ENCODE results near the gene BMPR2.
"Not testable (repeated sequence)": the region's sequence is repeated elsewhere in the genome, so short reads cannot be mapped to it uniquely, and the experiment has no call there.

BMPR2 gene

GRCh38 chr2:202542142-202542541, 166.0 kb downstream of the BMPR2 start:
- Histone ChIP-seq H3K9me2 (replicated peaks; ENCODE audit: control insufficient read depth, low read length) (no peaks in the 10 kb centered on the region), H3K4me3 (ENCODE audit: low read length) (no peak overlapping the region), H3K4me2 (ENCODE audit: low read length) (no peak overlapping the region), H3K36me3 (ENCODE audit: control insufficient read depth, low read length) (no peaks in the 10 kb centered on the region), H3K79me2 (ENCODE audit: control insufficient read depth, low read length) (no peaks in the 10 kb centered on the region), H4K20me1 (ENCODE audit: control insufficient read depth, insufficient read depth, low read depth, low read length) (no peaks in the 10 kb centered on the region), H3K4me1 (ENCODE audit: control insufficient read depth, low read length) (peaks cover 4% of the 10 kb centered on the region), H3F3A (ENCODE audit: control insufficient read depth, insufficient read depth) (0 out of 2 replicates have a peak, but pooled peaks cover 4% of the 10 kb centered on the region), H3K27ac (ENCODE audit: low read depth, low read length) (no peak overlapping the region), H3K9me3 (ENCODE audit: control insufficient read depth, insufficient read depth, low read length) (no peaks in the 10 kb centered on the region), H3K27me3 (ENCODE audit: control insufficient read depth, low read length) (no peaks in the 10 kb centered on the region)
- no peak for TF ChIP-seq CTCF (IDR thresholded peaks at IDR 0.05; ENCODE audit: low read depth, low read length, poor library complexity, severe bottlenecking)
- TF ChIP-seq EZH2phosphoT487 (IDR thresholded peaks at IDR 0.05; ENCODE audit: borderline replicate concordance, low read length): no peak

GRCh38 chr2:202545523-202545922, 169.4 kb downstream of the BMPR2 start:
- H3K27me3 ChIP-seq (ENCODE audit: control insufficient read depth, low read length): no peaks in the 10 kb centered on the region
- TF ChIP-seq CTCF (IDR thresholded peaks at IDR 0.05; ENCODE audit: low read depth, low read length, poor library complexity, severe bottlenecking) (no peak), EZH2phosphoT487 (IDR thresholded peaks at IDR 0.05; ENCODE audit: borderline replicate concordance, low read length) (no peak)
- no peaks in the 10 kb centered on the region for H3K9me3 ChIP-seq (ENCODE audit: control insufficient read depth, insufficient read depth, low read length)
- H3K4me3 ChIP-seq (ENCODE audit: low read length): no peak overlapping the region
- H3K4me1 ChIP-seq (ENCODE audit: control insufficient read depth, low read length): no peaks in the 10 kb centered on the region
- no peaks in the 10 kb centered on the region for H4K20me1 ChIP-seq (ENCODE audit: control insufficient read depth, insufficient read depth, low read depth, low read length)
- H3K9me2 ChIP-seq (replicated peaks; ENCODE audit: control insufficient read depth, low read length): no peaks in the 10 kb centered on the region
- no peak overlapping the region for H3K4me2 ChIP-seq (ENCODE audit: low read length)
- H3K36me3 ChIP-seq (ENCODE audit: control insufficient read depth, low read length): no peaks in the 10 kb centered on the region
- H3K79me2 ChIP-seq (ENCODE audit: control insufficient read depth, low read length): no peaks in the 10 kb centered on the region
- 0 out of 2 replicates have a peak, but pooled peaks cover 4% of the 10 kb centered on the region for H3F3A ChIP-seq (ENCODE audit: control insufficient read depth, insufficient read depth)
- H3K27ac ChIP-seq (ENCODE audit: low read depth, low read length): no peak overlapping the region

GRCh38 chr2:202545931-202546330, 169.8 kb downstream of the BMPR2 start:
- H3K4me1 ChIP-seq (ENCODE audit: control insufficient read depth, low read length): no peaks in the 10 kb centered on the region
- H3K79me2 ChIP-seq (ENCODE audit: control insufficient read depth, low read length): no peaks in the 10 kb centered on the region
- no peak overlapping the region for H3K4me2 ChIP-seq (ENCODE audit: low read length)
- H3K27ac ChIP-seq (ENCODE audit: low read depth, low read length): no peak overlapping the region
- H3K9me2 ChIP-seq (replicated peaks; ENCODE audit: control insufficient read depth, low read length): no peaks in the 10 kb centered on the region
- H3K27me3 ChIP-seq (ENCODE audit: control insufficient read depth, low read length): no peaks in the 10 kb centered on the region
- H3K9me3 ChIP-seq (ENCODE audit: control insufficient read depth, insufficient read depth, low read length): no peaks in the 10 kb centered on the region
- H3F3A ChIP-seq (ENCODE audit: control insufficient read depth, insufficient read depth): 0 out of 2 replicates have a peak, but pooled peaks cover 4% of the 10 kb centered on the region
- no peaks in the 10 kb centered on the region for H3K36me3 ChIP-seq (ENCODE audit: control insufficient read depth, low read length)
- H3K4me3 ChIP-seq (ENCODE audit: low read length): no peak overlapping the region
- TF ChIP-seq EZH2phosphoT487 (IDR thresholded peaks at IDR 0.05; ENCODE audit: borderline replicate concordance, low read length): no peak
- TF ChIP-seq CTCF (IDR thresholded peaks at IDR 0.05; ENCODE audit: low read depth, low read length, poor library complexity, severe bottlenecking): no peak
- no peaks in the 10 kb centered on the region for H4K20me1 ChIP-seq (ENCODE audit: control insufficient read depth, insufficient read depth, low read depth, low read length)

- not testable (repeated sequence) for H3K9me3 ChIP-seq (ENCODE audit: control insufficient read depth, insufficient read depth, low read length); H3K9me2 ChIP-seq (replicated peaks; ENCODE audit: control insufficient read depth, low read length); H3K36me3 ChIP-seq (ENCODE audit: control insufficient read depth, low read length); H3F3A ChIP-seq (ENCODE audit: control insufficient read depth, insufficient read depth); H3K27ac ChIP-seq (ENCODE audit: low read depth, low read length); H3K27me3 ChIP-seq (ENCODE audit: control insufficient read depth, low read length); H3K4me1 ChIP-seq (ENCODE audit: control insufficient read depth, low read length); H3K4me3 ChIP-seq (ENCODE audit: low read length); H4K20me1 ChIP-seq (ENCODE audit: control insufficient read depth, insufficient read depth, low read depth, low read length); H3K79me2 ChIP-seq (ENCODE audit: control insufficient read depth, low read length); H3K4me2 ChIP-seq (ENCODE audit: low read length)
These were observed 170.5 kb downstream of the BMPR2 start for GRCh38 chr2:202546499-202547141.

Measured in DOHH2 (cell line).